ENCODE measurements around the gene TTYH1.
"Not testable (repeated sequence)": the region's sequence is repeated elsewhere in the genome, so short reads cannot be mapped to it uniquely, and the experiment has no call there.

Gene TTYH1

DNA sequence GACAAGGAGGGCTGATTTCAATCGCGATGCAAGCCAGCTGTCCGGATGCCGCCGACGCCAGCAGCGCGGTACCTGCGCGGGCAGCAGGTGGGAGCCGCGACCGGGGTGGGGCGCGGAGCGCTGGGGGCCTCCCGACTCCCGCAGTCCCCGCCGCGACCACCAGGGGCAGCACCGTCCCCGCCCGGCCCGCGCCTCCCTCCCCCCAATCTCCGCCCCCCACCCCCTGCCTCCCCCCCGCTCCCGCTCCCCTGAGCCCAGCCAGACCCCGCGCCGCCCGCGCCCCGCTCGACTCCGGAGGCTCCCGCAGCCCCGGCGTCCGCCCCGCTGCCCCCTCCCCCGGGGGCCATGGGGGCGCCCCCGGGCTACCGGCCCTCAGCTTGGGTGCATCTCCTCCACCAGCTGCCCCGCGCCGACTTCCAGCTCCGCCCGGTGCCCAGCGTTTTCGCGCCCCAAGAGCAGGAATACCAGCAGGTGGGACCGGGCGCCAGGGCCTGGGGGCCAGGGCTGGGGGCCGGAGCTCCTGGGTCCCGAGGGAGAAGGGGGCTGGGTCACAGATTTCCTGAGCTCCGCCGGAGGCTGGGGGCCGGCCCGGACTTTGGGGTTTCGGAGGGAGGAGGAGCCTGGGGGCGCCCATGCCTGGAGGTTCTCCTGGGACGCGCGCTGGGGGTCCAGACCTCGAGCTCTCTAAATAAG is at the start of gene TTYH1:
TSS of gene TTYH1 (plus strand) at position 257 of the 693 bp plus-strand sequence. CDS start at position 346, 89 bp downstream.
- peak; percentile 76 for DNase-seq

DNA sequence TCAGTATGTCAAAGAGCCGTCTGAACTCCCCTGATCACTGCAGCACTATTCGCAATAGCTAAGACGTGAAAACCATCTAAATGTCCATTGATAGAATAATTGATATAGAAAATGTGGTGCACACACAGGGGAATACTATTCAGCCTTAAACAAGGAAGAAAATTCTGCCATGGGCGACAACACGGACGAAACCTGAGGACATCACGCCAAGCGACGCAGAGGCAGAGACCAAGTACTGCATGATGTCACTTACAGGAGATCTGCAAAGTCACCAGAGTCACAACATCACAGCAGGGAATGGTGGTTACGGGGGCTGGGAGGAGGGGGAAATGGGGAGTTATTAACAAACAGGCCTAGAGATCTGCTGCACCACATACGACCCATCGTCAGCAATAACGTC is 49.5 kb upstream of the TTYH1 start:
- not testable (repeated sequence) for DNase-seq

DNA sequence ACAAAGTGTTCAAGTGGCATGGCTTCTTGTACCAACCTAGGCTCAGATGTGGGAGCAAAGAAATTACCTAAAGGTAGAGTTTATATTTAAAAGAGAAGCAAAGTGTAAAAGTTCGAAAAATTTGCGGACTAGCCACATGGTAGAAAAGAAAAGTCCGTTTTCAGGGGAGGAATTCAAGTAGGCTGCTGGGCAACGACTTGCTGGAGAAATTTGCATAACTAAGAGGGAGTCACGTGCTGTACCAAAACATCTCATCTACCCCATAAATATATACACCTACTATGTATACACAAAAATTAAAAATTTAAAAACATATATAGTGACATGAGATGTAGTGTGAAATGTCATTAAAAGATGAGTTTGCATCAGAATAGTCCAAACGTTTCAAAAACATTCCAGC is 48.5 kb upstream of the TTYH1 start:
- DNase-seq, result no peak

DNA sequence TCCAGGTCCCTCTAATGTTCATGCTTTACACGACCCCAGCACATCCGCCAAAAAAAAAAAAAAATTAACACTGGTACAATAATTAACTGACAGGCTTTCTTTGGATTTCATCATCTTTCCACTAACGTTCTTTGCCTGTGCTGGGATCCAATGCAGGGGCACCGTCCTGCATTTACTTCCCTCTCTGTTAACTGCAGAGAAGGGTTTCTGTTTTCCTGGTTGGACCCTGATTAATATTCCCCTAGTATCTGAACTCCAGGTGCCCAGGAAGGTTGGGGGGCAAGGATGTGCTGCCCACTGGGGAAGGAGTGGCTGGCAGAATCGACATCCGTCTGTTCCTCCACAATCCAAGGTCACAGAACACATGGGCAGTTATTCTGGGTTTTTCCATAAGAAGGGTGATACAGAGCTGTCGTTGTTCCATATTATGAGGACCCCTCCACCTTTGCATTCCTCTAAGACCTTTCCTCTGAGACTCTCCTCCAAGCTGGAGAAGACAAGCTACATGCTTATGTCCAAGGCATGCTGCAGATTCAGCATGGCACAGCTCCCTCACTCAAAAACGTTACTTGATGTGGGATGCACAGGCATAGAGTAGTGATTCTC is 46.1 kb upstream of the TTYH1 start:
- no peak for DNase-seq

DNA sequence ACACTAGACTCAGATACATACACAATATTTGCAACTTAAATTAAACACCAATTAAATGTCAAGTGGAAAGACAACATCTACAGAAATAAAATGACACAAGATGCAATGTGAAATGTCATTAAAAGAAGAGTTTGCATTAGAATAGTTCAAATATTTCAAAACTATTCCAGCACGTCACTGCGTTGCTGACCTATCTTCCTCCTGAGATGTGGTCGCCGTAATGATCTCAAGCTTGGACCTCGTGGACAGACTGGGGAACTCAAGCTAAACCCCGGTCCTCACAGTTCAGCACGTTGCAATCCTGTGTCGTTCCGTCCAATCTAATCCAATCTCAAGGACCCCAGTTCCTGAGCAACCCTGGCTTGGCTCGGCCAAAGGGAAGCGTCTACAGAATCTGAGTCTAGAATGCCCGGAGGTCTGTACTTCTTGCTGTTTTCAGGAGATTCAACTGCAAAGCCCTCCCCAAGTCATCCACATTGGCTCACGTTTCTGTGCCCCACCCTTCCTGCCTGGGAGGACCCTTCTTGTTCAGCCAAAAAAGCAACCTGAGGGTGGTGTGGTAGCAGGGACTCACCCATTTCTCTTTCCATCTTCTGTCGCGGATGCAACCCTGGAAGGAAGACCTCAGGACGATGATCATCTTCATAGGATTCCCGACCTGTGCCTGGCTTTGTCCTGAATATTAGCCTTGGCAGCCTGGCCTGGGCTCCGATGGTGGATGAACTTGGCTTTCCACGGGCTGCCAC is 45.4 kb upstream of the TTYH1 start:
- not testable (repeated sequence) for DNase-seq

DNA sequence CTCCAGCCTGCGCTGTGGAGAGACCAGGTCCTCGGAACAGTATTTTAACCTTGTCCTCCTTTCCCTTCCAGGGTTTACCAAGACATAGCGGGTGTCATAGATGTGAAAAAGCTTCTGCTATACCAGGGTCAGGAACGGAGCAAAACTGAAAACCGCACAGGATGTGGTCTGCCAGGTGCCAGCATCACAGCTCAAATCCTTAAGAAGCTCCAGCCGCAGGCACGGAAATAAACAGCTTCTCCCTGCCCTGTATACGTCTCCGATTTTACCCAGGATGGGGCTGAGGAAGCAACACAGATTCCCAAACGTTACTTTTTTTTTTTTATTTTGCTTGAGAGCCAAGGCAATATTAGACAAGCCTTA is 44.8 kb upstream of the TTYH1 start:
- not testable (repeated sequence) for DNase-seq

DNA sequence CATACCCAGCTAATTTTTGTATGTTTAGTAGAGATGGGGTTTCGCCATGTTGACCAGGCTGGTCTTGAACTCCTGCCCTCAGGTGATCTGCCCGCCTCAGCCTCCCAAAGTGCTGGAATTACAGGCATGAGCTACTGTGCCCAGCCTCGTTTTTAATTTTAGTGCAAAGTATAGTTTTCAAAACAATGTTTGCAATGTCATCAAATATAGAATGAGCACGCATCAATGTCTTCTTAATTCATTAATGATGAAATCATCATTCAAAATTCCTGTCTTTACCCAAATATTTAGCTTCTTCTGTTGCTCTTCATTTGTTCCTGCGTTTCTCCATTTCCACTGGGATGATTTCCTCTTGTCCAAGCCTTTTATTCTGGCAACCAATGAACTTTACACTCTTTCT is 43.8 kb upstream of the TTYH1 start:
- DNase-seq, result not testable (repeated sequence)

DNA sequence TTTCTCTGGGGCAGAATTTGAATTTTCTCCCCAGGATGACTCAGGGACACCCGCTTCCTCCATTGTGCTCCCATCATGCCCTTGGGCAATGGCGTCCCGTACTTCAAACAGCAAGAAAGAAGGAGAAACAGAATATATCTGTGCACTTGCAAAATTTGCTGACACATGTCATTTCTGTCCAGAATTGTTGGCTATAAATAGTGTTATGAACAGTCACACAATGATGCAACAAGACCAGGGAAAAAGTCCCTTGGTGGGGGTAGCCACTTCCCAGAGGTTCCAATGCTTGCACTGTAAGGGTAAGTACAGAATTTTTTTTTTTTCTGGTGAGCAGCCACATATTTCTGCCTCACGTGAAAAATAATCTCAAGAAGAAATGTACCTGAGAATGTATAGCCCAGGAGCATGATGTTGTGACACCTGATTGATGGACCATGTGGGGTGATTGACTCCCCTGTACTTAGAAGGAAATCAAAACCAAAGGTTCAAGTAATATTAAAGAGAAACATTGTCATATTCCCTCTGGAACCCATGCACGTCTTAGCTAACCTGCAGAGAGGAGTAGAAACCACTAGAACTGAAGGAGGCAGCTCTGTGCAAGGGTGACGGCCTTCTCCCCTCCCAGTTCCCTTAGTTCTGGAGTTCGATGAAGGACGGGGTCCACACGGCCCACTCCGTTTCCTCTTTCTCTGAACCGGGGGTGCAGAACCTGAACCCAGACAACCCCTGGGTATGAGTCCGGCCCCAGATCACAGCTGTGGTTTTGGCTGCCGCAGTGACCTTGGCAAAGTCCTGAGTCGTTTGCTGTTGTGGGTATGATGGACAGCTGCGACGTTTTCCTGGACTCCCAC is 41.3 kb upstream of the TTYH1 start:
- no peak for DNase-seq

DNA sequence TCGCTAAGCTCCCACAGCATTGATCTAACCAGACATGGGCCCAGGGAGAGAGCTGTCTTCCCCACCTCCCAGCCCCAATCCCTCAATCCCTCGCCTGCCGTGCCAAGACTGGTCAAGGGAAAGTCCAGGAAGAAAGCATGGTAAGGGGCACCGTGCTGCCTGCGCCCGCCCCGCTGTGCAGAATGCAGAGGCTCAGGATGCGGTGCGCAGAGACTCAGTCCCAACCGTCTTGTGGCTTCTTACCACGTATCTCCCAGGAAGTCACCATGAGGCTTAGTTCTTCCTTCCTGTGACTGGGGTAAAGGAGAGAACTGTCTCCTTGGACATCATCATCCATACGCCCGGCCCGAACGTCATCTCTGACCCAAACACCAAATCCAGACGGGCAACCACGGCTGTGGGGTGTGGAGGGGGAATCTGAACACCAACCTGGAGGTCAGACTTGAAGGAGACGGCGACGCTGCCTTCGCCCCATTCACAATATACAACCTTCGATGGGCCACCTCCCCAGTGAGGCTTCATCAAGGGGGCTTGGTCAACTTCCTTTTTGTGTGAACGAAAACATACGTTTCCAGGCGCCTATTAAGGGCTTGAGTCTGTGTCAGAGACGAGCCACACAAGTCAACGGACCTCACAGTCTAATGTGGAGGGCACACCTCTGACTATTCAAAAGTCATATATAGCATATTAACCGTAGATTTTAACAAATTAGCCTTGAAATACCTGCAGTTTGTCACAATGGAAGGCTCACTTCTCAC is 39.9 kb upstream of the TTYH1 start:
- not testable (repeated sequence) for DNase-seq

DNA sequence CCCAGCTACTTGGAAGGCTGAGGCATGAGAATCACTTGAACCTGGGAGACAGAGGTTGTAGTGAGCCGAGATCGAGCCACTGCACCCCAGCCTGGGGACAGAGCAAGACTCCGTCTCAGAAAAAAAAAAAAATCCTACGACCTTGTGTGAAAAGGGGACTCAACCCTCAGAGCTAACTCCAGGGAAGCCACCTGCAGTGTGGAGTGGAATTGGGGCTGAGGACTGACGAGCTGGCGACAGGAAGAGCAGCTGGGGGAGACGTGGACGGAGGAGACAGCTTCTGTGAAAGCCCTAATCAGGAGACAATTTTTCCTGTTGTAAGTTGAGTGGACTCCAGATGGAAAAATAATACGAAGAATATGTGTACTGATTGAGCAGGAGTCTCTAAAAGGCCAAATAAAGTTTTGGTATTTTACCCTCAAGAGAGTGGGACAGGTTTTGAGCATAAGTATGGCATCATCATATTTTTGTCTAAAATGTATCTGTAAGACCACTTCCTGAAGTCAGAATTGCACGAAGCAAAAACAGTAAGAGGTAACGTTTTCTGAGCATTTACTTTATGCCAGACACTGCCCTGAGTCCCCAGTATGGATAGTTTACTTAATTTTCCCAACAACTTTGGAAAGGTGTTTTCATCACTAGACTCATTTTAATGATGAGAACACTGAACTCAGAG is 38.5 kb upstream of the TTYH1 start:
- DNase-seq, result no peak

DNA sequence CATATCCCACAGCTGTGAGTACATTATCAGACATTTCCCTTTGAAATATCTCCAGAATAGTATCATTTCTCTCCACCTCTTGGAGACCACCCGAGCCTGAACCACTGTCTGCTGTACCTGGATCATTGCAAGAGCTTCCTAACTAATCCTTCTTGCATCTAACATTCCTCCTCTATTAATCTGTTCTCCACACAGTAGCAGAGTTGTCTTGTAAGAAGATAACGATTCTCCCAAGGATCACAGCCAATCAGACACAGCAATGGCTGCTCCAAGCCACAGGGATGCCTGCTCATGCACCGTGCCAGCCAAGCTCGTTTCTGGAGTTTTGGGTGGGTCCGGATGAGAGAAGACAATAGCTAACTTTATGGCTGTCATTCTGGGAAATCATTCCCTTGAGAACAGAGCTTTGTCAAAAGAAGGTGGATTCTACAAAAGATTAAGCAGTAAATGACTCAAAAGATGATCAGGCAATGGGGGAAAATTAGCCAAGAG is 36.0 kb upstream of the TTYH1 start:
- DNase-seq, result no peak

DNA sequence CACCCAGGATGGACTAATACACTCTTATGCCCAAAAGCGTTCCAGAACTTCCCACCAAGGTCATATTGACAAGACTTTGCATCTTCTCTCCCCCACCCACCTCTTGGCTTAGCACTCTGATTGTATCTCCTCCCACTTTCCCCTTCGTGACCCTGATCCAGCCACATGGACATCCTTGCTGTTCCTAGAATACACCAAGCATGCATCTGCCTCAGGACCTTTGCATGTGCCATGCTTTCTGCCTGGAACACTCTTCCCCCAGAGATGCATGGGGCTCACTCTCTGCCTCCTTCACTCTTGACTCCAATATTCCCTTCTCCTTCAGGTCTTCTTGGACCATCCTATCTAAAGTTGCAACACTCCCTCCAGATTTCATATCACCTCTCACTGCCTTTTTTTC is 34.4 kb upstream of the TTYH1 start:
- no peak for DNase-seq

DNA sequence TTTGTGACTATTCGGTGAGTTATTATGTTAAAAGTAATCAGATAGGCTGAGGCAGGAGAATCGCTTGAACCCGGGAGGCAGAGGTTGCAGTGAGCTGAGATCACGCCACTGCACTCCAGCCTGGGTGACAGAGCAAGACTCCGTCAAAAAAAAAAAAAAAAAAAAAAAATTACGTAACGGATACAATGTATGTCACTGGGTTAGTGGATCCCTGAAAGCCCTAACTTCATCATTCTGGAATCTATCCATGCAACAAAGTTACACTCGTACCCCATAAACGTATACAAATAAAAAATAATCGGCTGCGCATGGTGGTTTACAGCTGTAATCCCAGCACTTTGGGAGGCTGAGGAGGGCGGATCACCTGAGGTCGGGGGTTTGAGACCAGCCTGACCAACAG is 33.2 kb upstream of the TTYH1 start:
- DNase-seq, result not testable (repeated sequence)

DNA sequence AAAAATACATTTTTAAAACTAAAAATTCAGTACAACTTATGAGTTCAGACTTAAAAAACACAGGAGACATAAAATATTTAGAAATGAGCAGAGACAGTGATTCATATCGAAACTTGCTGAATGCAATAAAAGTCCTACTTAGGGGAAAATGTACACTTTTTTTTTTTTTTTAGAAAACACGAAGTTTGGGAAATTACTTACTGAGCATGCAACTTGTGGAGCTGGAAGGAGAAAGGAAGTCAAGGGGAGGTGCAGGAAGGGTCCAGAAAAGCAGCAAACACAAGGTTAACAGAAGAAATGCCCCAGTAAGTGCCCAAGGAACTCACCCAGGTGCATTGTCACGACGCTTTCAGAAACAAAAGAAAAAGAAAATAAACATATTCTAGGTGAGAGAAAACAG is 31.9 kb upstream of the TTYH1 start:
- DNase-seq, result no peak

DNA sequence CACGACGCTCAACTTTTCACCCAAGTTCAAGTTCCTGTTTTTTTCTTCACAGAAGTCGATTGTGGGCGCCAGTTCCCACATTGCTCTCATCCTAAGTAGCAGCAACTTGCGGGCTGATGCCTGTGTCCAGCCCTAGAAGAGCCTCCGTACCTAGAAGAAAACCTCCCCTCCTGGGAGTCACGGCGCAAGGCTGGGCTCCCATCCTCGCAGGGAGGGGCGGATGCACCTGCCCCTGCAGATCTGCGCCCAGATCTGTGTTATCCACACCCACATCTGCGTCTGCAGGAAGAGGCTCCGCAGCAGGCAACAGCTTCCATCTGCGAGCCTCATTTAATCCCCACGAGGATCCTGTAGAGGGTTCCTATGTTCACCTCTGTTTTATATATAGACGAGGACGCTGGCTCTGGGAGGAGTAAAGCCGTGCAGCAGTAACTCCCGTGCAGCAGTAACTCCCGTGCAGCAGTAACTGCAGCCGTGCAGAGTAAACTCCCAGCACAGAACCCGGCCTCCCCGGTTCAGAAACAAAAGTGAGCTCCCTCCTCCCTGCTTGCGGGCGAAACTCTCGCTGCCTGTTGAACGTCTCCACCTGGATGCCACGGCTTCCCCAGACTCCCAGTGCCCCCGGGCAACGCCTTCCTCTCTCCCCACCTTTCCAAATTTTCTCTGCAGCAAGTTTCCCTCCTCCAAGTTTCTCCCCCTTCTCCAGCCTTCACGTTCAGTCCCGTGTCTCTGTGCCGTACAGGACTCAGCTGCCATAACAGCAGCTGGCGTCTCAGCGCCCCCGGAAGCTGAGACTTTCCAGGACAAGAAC is 27.1 kb upstream of the TTYH1 start:
- DNase-seq, result peak; percentile 72

DNA sequence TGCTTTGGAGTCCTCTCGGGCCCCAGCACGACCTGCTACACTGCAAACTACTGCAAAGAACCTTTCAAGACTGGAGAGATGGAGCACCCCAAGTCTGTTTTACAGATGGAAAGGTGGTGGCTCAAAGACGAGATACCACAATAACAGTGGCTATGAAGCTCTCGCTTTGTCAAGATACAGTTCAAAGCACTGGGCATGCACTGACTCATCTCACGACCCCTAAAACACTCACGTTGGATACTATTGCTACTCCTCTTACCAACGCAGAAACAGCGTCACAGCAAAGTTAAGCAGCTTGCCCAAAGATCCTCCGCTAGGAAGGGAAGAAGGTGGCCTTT is 26.5 kb upstream of the TTYH1 start:
- DNase-seq, result no peak

DNA sequence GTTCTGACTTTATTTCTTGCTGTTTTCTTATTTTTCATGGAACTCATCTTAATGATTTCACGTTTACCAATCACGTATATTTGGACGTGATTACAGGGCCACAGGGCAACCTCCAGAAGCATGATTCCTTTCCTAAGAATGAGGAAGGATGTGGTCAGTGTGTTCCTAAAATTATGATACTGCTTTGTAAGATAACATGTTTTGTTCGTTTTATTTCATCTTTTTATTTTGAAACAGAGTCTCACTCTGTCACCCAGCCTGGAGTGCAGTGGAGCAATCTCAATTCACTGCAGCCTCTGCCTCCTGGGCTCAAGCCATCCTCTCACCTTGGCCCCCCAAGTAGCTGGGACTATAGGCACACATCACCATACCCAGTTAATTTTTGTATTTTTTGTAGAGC is 25.7 kb upstream of the TTYH1 start:
- DNase-seq, result no peak

DNA sequence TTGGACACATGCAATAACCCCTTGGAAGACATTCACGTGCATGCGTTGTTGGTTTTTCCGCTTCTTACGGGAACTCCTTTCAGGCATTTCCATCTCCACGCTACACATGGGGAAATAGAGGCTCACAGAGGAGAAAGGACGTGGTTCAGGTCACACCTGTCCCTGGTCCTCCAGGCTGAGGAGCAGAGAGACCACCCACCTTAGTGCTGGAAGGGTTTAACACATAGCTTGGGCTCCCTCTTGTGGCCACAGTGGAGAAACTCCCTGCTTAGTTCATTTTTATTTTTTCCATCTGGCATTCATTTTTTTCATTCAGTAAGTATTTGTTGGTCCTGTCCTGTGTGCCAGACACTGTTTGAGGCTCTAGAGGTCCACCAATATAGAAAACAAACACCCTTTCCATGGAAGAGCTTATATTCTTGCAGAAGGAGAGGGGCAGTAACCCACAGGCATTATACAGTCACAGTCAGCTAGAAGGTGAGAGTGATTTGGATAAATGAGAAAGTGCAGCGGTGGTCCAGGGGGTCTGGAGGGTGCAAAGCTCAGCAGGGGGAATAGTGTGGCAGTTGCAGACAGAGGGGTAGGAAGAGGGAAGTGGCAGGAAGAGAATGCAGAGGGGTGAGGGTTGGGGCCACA is 24.2 kb upstream of the TTYH1 start:
- DNase-seq, result peak; percentile 83

DNA sequence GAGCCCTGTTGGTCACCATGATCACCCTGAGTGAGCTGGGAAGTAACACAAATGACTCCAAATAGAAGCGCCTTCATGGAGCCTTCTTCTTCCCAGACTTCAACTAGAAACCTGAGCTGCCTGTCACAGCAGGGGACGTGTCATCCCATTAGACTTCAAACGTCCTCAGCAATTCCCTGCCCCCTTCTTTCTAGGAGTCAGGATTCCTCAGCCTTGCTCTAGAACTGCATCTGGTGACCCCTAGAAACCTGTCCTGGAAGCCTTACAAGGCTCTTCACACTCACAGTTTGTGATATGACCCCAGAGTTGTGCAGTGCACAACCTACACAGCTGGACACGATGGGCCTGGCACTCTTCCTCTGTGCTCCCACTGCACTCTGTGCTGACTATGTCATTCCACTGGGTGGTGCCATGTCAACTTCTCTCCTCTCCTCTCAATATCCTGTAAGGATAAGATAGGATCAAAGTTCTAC is 23.6 kb upstream of the TTYH1 start:
- DNase-seq, result no peak

DNA sequence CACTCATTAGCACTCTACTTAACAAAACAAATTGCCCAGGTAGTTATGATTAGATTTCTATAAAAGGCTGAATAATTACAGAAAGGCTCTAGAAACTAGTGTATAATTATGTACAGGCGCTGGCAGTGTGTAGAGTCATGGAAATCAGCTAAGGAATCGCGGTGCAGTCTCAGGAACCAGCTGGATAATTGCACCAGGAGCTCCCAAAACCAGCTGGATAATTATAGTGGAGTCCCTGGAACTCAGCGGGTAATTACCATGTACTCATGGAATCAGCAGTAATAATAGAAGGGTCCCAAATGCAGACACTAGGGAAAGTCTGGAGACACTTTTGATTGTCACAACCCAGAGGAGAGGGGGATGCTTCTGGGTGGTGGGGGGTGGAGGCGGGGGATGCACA is 23.2 kb upstream of the TTYH1 start:
- no peak for DNase-seq
